Gastrocnemius medialis (tissue), 4 donors: Measurements from ENCODE around the gene PAXX.

Experiments used
- POLR2A ChIP-seq, 2 donors: fragments of 450-650 bp; IDR thresholded peaks; one replicate each; pipeline ENCODE4 v1.6.1; 2017; ENCODE audit warnings: antibody characterized with exemption in 2 of 2, mild to moderate bottlenecking in 2 of 2, moderate library complexity in 2 of 2
- TF ChIP-seq, protein P1 (sequence below), 5 experiments: fragments of 450-650 bp in 3 of 5; fragments of 200-600 bp in 2 of 5; sonication (generic) in 2 of 5; IDR thresholded peaks in 4 of 5; conservative IDR thresholded peaks in 1 of 5; 1 replicate in 4 of 5; 2 replicates in 1 of 5; pipeline ENCODE4 v1.5.1; 2016 to 2019; ENCODE audit warnings: antibody characterized with exemption in 5 of 5, mild to moderate bottlenecking in 3 of 5, moderate library complexity in 3 of 5

DNA sequence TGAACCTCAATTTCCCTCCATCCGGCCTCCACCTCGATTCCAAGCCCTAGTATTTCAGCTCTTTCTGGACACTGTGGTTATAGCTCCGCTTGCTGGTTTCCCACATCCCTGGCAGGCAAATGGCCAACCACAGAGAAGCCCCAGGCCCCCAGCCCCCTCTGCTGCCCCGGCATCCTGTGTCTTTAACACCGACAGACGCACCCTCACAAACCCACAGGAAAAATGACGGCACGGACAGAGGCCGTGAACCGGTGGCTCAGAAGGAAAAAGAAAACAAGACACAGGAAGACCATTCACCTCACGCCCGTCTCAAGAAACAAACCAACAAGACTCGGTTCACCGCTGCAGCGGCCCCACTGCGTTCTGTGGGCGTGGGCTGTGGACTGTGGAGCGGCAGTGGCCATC lies 5.6 kb downstream of the PAXX start:
- TF ChIP-seq, protein P1, sequence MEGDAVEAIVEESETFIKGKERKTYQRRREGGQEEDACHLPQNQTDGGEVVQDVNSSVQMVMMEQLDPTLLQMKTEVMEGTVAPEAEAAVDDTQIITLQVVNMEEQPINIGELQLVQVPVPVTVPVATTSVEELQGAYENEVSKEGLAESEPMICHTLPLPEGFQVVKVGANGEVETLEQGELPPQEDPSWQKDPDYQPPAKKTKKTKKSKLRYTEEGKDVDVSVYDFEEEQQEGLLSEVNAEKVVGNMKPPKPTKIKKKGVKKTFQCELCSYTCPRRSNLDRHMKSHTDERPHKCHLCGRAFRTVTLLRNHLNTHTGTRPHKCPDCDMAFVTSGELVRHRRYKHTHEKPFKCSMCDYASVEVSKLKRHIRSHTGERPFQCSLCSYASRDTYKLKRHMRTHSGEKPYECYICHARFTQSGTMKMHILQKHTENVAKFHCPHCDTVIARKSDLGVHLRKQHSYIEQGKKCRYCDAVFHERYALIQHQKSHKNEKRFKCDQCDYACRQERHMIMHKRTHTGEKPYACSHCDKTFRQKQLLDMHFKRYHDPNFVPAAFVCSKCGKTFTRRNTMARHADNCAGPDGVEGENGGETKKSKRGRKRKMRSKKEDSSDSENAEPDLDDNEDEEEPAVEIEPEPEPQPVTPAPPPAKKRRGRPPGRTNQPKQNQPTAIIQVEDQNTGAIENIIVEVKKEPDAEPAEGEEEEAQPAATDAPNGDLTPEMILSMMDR (IDR thresholded peaks at IDR 0.05 in 4 of 5, conservative IDR thresholded peaks at IDR 0.05 in 1 of 5) = no peak
- TF ChIP-seq POLR2A (IDR thresholded peaks at IDR 0.05) = no peak
